BLaER1 (cell line): ENCODE measurements around the gene CA5A.
"Not testable (repeated sequence)": the region's sequence is repeated elsewhere in the genome, so short reads cannot be mapped to it uniquely, and the experiment has no call there.

Source experiments
- H3K27ac ChIP-seq: shearing (Covaris generic); formaldehyde crosslinking; 2 replicates; pipeline ENCODE4 v1.8.1; 2022
- H3K27me3 ChIP-seq: shearing (Covaris generic); formaldehyde crosslinking; 2 replicates; pipeline ENCODE4 v1.8.1; 2022
- H3K36me3 ChIP-seq: shearing (Covaris generic); formaldehyde crosslinking; 2 replicates; pipeline ENCODE4 v1.8.1; 2022
- H3K4me1 ChIP-seq: shearing (Covaris generic); formaldehyde crosslinking; 2 replicates; pipeline ENCODE4 v1.8.1; 2022
- H3K4me2 ChIP-seq: shearing (Covaris generic); formaldehyde crosslinking; 2 replicates; pipeline ENCODE4 v1.8.1; 2022
- H3K4me3 ChIP-seq: shearing (Covaris generic); formaldehyde crosslinking; 2 replicates; pipeline ENCODE4 v1.8.1; 2022
- H3K9ac ChIP-seq: shearing (Covaris generic); formaldehyde crosslinking; 2 replicates; pipeline ENCODE4 v1.8.1; 2022
- H3K9me3 ChIP-seq: shearing (Covaris generic); formaldehyde crosslinking; 2 replicates; pipeline ENCODE4 v1.8.1; 2022
- H4K20me1 ChIP-seq: shearing (Covaris generic); formaldehyde crosslinking; 2 replicates; pipeline ENCODE4 v1.8.1; 2022
- Cebpa-rat ChIP-seq: shearing (Covaris generic); IDR thresholded peaks from 2 replicates; pipeline ENCODE4 v1.8.1; 2022

The CA5A gene

GRCh38 chr16:87917503-87917902, 18.8 kb downstream of the CA5A start:
- Histone ChIP-seq H3K27me3 (peaks cover 14% of the 10 kb centered on the region; the same call in 1 of the 2 replicates), H3K36me3 (no peaks in the 10 kb centered on the region), H3K9ac (no peak overlapping the region), H3K27ac (no peak overlapping the region), H3K9me3 (no peaks in the 10 kb centered on the region), H4K20me1 (no peaks in the 10 kb centered on the region), H3K4me2 (no peak overlapping the region), H3K4me1 (peaks cover 25% of the 10 kb centered on the region), H3K4me3 (no peak overlapping the region)
- TF ChIP-seq Cebpa-rat, result no peak

GRCh38 chr16:87914812-87915211, 21.5 kb downstream of the CA5A start:
- H3K9me3 ChIP-seq, result no peaks in the 10 kb centered on the region
- H3K4me2 ChIP-seq, result no peak overlapping the region
- H3K36me3 ChIP-seq, result no peaks in the 10 kb centered on the region
- peaks cover 10% of the 10 kb centered on the region; the same call in 1 of the 2 replicates for H3K27me3 ChIP-seq
- H3K4me1 ChIP-seq, result peaks cover 41% of the 10 kb centered on the region
- TF ChIP-seq Cebpa-rat, result no peak
- H3K9ac ChIP-seq, result no peak overlapping the region
- no peak overlapping the region for H3K4me3 ChIP-seq
- no peak overlapping the region for H3K27ac ChIP-seq
- no peaks in the 10 kb centered on the region for H4K20me1 ChIP-seq

GRCh38 chr16:87914021-87914725, 22.2 kb downstream of the CA5A start:
- not testable (repeated sequence) for H3K27me3 ChIP-seq, H4K20me1 ChIP-seq, H3K27ac ChIP-seq, H3K9me3 ChIP-seq, H3K9ac ChIP-seq, H3K4me3 ChIP-seq, H3K36me3 ChIP-seq
- Histone ChIP-seq H3K4me2 (peak overlapping the region; percentile 83), H3K4me1 (peaks cover 46% of the 10 kb centered on the region)

- peak overlapping the region; percentile 83 for H3K4me2 ChIP-seq
- not testable (repeated sequence) for H4K20me1 ChIP-seq, H3K36me3 ChIP-seq, H3K9me3 ChIP-seq
- H3K27ac ChIP-seq, result peak overlapping the region; percentile 45
- 0 out of 2 replicates have a peak overlapping the region, but pooled peaks have one; percentile 25 for H3K4me3 ChIP-seq
- H3K4me1 ChIP-seq, result peaks cover 55% of the 10 kb centered on the region
- H3K27me3 ChIP-seq, result peaks cover 14% of the 10 kb centered on the region; the same call in 1 of the 2 replicates
- 0 out of 2 replicates have a peak overlapping the region, but pooled peaks have one; percentile 32 for H3K9ac ChIP-seq
Observed at GRCh38 chr16:87912691-87913090, 23.6 kb downstream of the CA5A start.

- Histone ChIP-seq H3K27me3 (peaks cover 14% of the 10 kb centered on the region; the same call in 1 of the 2 replicates), H3K4me1 (peaks cover 64% of the 10 kb centered on the region), H3K4me2 (peak overlapping the region; percentile 83)
- not testable (repeated sequence) for H3K36me3 ChIP-seq, H3K4me3 ChIP-seq, H4K20me1 ChIP-seq, H3K27ac ChIP-seq, H3K9me3 ChIP-seq, H3K9ac ChIP-seq
Observed at GRCh38 chr16:87911106-87911763, 25.1 kb downstream of the CA5A start.

- not testable (repeated sequence) for H3K9ac ChIP-seq, H3K9me3 ChIP-seq, H3K4me3 ChIP-seq, H3K36me3 ChIP-seq, H4K20me1 ChIP-seq, H3K27ac ChIP-seq
- Histone ChIP-seq H3K4me2 (peak overlapping the region; percentile 74), H3K4me1 (peaks cover 74% of the 10 kb centered on the region), H3K27me3 (peaks cover 11% of the 10 kb centered on the region; the same call in 1 of the 2 replicates)
Observed at GRCh38 chr16:87909203-87909935, 27.0 kb downstream of the CA5A start.

- not testable (repeated sequence) for H3K27me3 ChIP-seq, H3K9me3 ChIP-seq, H3K36me3 ChIP-seq, H3K27ac ChIP-seq, H3K9ac ChIP-seq, H3K4me2 ChIP-seq, H4K20me1 ChIP-seq, H3K4me3 ChIP-seq
- peaks cover 63% of the 10 kb centered on the region for H3K4me1 ChIP-seq
Observed at GRCh38 chr16:87908101-87908500, 28.2 kb downstream of the CA5A start.

GRCh38 chr16:87905521-87905920, 30.8 kb downstream of the CA5A start:
- H3K9ac ChIP-seq, H3K27ac ChIP-seq, H4K20me1 ChIP-seq, H3K4me3 ChIP-seq, H3K27me3 ChIP-seq, H3K9me3 ChIP-seq, H3K4me2 ChIP-seq, H3K36me3 ChIP-seq: not testable (repeated sequence)
- H3K4me1 ChIP-seq, result peaks cover 37% of the 10 kb centered on the region

GRCh38 chr16:87904963-87905362, 31.4 kb downstream of the CA5A start:
- not testable (repeated sequence) for H3K36me3 ChIP-seq, H3K9me3 ChIP-seq, H4K20me1 ChIP-seq, H3K27ac ChIP-seq, H3K4me2 ChIP-seq, H3K4me3 ChIP-seq, H3K9ac ChIP-seq, H3K27me3 ChIP-seq
- peaks cover 40% of the 10 kb centered on the region for H3K4me1 ChIP-seq

- H3K36me3 ChIP-seq, H3K4me2 ChIP-seq, H3K9me3 ChIP-seq, H3K4me3 ChIP-seq, H3K9ac ChIP-seq, H4K20me1 ChIP-seq, H3K27ac ChIP-seq, H3K27me3 ChIP-seq: not testable (repeated sequence)
- peaks cover 51% of the 10 kb centered on the region for H3K4me1 ChIP-seq
Observed at GRCh38 chr16:87900489-87900888, 35.8 kb downstream of the CA5A start.
